Stimulated activated CD4-positive, alpha-beta T cell treated with anti-CD3 and anti-CD28 coated beads, Interleukin-2, amount 100 ng/mL, for 24 hours (primary cell): ENCODE results near the gene P2RY6.
"Not testable (repeated sequence)": the region's sequence is repeated elsewhere in the genome, so short reads cannot be mapped to it uniquely, and the experiment has no call there.

Experiments
- DNase-seq, 2 donors: peaks; one replicate each; pipeline ENCODE4 v3.0.0-alpha.2; 2020

Gene P2RY6, protein sequence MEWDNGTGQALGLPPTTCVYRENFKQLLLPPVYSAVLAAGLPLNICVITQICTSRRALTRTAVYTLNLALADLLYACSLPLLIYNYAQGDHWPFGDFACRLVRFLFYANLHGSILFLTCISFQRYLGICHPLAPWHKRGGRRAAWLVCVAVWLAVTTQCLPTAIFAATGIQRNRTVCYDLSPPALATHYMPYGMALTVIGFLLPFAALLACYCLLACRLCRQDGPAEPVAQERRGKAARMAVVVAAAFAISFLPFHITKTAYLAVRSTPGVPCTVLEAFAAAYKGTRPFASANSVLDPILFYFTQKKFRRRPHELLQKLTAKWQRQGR

DNA sequence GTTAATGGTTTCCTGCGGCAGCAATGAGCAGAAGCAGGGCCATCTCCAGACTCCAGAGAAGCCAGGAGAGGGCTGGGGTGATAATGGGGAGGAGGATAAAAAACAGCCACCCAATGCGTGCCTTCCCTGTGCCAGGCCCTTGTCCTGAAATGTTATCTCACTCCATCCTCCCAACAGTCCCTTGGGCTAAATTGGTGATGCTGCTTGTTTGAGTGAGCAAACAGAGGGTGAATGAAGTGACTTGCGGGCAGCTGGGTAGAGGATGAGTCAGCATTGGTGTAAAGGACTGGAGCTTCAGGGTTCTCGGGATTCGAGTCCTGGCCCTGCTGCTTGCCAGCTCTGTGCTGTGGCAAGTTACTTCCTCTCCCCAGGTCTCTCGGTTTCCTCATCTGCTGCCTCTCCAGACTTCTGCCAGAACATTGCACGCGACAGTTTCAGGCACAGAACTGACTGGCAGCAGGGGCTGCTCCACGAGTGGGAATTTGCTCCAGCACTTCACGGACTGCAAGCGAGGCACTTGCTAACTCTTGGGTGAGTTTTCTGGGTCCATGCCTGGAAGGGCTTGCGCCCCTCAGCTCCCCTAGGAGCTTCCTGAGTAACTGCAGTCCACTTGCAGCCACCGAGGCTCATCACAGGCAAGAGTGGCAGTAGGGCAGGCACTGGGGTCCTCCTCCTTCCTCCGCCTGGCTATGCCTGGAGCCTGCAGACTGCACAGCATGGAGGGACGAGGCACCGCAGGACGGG, at the start of gene P2RY6:
Gene P2RY6, plus strand, starts transcription at position 403 of the 744 bp plus-strand sequence. CDS start 24,181 bp downstream, outside the sequence.
- DNase-seq: no peak

DNA sequence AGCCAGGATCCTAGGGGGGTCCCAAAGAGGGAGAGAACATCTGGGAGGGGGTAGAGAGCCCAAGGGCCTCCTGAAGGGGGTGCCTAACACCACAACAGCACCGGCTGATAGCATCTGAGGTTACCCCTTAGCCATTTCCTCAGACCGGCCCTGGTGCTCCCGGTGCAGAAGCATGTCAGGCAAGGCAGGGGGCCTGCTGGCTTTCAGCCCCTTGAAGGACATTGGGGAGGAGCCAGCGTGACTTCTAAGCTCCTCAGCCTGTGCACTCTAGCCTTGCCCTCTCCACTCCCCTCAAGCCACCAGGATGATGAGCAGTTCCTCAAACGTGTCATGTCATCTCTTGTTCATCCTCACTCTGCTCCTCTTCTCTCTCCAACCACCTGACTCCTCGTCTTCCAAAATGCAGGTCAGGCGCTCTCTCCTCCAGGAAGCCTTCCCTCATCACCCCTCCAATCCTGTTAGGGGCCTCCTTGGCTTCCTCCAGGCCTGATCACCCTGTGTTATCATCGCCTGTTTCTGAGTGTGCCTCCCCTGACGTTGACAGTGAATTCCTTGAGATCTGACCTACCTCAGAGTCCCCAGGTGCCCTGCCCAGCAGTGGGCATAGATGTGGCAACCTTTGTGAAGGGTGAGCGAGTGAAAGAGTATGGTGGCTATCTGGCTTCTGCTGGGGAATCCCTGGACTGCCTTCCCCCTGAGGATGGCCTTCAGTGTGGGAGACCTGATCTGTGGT, 48.0 kb upstream of the P2RY6 start:
- DNase-seq: no peak

DNA sequence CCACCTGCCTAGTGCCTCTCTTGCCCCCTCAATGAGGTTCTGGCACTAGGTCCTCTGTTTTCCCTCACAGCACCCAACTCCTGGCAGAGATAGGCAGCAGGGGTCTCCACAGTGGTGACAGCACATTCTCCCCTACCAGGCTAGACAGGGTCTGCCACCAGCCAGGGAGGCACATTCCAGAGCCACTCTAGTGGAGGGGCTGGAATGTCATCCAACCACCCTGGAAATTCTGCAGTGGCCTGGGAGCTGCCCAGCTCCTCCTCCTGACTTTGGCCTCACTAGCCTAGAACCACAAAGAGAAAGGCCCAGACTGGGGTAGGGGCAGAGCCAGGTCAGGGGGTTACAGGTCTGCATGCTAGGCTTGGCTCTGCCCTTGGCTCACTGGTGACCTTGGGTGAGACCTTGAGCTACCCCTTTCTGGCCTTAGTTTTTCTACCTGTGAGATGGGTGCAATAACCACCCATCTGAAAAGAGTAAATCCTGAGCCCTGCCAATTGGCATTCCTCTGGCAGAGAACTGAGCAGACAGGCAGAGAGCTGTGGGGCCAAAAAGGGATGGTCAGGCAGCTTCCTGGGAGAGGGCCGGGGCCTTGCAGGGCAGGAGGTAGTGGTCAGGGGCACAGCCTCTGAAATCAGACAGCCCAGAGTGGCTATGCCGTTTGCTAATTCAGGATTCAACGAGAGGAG, 47.0 kb upstream of the P2RY6 start:
- DNase-seq: no peak

DNA sequence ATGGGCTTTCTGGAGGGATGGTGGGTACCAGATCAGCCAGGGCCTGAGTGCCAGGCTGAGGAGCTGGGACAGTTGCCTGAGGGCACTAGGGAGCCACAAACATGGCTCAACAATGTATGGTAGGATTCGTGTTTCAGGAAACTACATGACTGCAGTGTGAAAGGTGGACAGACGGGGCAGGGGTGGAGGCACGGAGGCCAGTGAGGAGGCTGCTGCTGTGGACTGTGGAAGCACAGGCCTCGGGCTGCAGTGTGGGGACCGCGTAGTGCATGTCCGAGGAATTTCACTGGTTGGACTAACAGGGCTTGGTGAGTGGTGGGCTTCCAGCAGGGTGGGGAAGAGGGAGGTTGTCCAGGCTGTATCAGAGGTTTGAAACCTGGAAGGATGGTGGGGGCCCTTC, 46.3 kb upstream of the P2RY6 start:
- no peak for DNase-seq

- DNase-seq: no peak
Measured at GRCh38 chr11:73226297-73227006, 45.7 kb upstream of the P2RY6 start.

GRCh38 chr11:73227571-73228211, 44.4 kb upstream of the P2RY6 start:
- no peak for DNase-seq

DNA sequence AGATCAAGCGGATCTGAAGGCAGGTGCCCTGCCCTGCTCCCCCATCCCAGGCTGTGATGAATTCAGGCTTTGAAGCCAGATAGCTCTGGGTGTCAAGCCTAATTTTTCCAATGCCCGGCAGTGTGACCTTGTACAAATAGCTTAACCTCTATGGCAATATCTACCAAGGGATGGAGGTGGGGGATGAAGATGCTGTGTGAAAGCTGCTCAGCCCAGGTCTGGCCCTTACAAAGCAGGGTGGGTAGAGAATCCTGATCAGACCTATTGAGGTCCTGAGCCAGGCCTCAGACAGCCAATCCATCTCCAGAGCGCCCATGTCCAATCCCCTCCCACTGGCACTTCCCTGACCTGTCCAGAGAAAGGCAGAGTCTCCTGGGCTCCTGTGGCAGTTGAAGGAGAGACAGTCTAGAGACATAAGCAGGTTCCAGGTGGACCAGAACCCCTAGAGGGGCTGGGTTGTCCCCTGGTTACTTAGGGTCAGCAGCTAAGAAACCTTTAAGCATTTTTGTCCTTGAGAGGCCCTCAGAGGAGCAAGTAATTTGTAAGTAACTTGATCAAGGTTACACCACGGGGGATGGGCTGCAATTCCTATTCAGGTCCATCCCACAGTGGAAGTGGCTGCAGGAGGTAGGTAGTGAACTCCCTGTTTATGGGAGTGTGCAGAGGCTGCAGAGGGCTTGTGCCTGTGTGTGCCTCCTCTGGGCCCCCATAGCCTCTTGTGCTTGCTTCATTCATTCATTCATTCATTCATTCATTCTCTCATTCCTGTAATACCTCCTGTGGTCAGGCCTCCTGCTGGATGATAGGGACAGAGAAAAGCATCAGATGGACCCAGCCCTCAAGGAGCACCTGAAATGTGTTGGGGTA, 43.6 kb upstream of the P2RY6 start:
- DNase-seq: no peak

- no peak for DNase-seq
Measured at GRCh38 chr11:73229321-73229895, 42.7 kb upstream of the P2RY6 start.

DNA sequence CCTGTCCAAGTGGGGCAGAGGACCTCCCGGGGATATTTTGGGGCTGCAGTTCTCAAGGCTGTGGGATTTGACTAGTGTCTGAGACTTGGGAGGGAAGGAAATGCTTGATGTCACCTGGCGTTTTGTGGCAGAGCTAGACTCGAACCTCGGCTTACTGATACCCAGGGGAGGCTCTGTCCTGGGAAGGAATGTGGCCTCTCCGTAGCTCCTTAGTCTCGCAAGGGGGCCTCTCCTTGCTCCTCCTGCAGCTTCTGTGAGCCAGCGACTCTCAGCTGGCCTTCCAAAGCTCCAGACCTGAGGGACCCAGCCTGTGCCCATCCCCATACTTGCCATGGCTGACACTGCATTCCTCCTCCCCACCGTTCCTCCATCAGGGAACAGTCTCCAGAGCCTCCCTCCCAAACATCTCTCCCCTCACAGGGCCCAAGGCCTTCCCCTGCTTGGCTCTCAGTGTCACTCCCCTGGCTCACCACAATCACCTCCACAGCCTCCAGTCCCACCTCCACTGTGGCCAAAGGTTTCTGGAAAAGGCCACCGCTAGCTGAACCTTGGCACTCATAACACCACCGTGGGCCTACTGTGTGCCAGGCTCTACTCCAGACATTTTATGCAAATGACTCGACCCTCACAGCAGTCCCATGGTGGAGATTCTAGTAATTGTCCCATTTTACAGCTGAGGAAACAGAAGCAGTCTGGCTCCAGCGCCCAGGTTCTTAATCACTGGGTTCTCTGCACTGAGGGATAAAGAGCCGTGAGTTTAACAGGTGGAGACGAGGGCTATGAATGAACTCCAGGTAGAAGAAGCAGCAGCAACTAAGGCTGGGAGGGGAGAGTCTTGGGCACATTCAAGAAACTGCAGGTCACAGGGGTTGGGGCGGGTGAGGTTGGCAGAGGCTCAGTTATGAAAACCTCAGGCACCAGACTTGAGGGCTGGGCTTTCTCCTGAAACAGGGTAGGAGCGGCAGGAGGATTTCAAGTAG, 42.0 kb upstream of the P2RY6 start:
- no peak for DNase-seq

- no peak for DNase-seq
Measured at GRCh38 chr11:73230931-73231330, 41.2 kb upstream of the P2RY6 start.

- not testable (repeated sequence) for DNase-seq
Measured at GRCh38 chr11:73232487-73232886, 39.7 kb upstream of the P2RY6 start.

- DNase-seq: no peak
Measured at GRCh38 chr11:73233211-73233610, 38.9 kb upstream of the P2RY6 start.

GRCh38 chr11:73233692-73234470, 38.3 kb upstream of the P2RY6 start:
- DNase-seq: no peak

- no peak for DNase-seq
Measured at GRCh38 chr11:73234471-73235181, 37.5 kb upstream of the P2RY6 start.

- DNase-seq: no peak
Measured at GRCh38 chr11:73235236-73235786, 36.8 kb upstream of the P2RY6 start.

DNA sequence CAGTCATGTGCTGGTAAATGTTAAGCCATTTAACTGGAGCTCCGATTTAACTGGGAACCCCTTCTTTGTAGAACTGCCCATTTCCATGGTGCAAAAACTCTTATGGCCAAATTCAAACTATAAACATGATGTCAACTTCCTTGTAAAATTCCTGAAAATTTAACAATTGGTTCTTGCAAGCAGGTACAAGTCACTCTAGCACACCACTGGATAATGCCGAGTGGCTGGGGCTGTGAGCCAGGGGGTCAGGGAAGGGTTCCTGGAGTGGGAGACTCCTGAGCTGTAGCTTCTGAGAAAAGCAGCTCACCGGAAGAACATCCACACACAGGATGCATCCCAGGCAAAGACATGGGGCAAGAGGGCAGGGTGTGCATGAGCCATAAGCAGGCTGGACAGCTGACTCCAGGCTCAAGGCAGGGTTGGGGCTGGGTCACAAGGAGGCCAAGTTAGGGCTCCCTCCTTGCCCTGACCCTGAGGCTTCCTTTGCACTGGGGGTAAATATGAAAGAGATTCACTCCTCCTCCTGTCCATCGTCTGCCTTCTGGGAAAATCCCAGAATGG, 35.9 kb upstream of the P2RY6 start:
- DNase-seq: no peak

DNA sequence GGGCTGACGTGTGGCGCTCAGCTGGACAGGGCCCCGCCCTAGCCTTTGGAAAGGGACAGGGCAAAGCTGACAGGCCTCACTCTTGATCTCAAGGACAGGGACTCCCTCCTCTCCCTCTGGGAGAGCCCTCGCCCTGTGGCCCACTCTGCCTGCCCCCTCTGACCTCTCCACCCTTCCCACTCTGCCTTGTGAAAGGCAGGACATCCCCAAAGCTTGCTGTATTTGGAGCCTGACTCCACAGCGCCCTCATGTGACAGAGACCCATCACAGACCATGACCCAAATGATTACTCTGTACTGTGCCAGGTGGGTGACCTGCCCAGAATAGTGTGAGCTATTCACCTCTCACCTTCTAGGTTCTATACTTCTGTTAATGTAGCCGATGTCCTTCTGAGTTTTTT, 35.3 kb upstream of the P2RY6 start:
- DNase-seq: peak in 1 of 2 donors; percentile 49
